Cardiac fibroblast (primary cell): ENCODE measurements around the gene TRIM52.
A peak's percentile ranks its signal among the peaks of the same experiment; 100 is the strongest.
"Not testable (repeated sequence)": the region's sequence is repeated elsewhere in the genome, so short reads cannot be mapped to it uniquely, and the experiment has no call there.

Experiments
- DNase-seq, 2 donors: peaks; one replicate each; pipeline versions ENCODE4 v3.0.0 to v3.0.0-alpha.2; 2010; ENCODE audit warnings: low read depth in 2 of 2
- H3K4me3 ChIP-seq, 2 donors: replicated peaks in 1 of 2; 1 replicate in 1 of 2; 2 replicates in 1 of 2; pipeline ENCODE4 v1.5.1; 2011; ENCODE audit warnings: low read depth in 2 of 2, low read length in 2 of 2, mild to moderate bottlenecking in 2 of 2, moderate library complexity in 1 of 2
- CTCF ChIP-seq: IDR thresholded peaks from one replicate; pipeline ENCODE4 v1.5.1; 2011; ENCODE audit warnings: low read depth, mild to moderate bottlenecking, low read length, inconsistent platforms

Gene TRIM52

GRCh38 chr5:181217111-181217802 is 43.7 kb downstream of the TRIM52 start:
- peak; percentile 56 to 62 for DNase-seq
- H3K4me3 ChIP-seq: peak overlapping the region; percentile 39 to 46
- TF ChIP-seq CTCF: no peak

DNA sequence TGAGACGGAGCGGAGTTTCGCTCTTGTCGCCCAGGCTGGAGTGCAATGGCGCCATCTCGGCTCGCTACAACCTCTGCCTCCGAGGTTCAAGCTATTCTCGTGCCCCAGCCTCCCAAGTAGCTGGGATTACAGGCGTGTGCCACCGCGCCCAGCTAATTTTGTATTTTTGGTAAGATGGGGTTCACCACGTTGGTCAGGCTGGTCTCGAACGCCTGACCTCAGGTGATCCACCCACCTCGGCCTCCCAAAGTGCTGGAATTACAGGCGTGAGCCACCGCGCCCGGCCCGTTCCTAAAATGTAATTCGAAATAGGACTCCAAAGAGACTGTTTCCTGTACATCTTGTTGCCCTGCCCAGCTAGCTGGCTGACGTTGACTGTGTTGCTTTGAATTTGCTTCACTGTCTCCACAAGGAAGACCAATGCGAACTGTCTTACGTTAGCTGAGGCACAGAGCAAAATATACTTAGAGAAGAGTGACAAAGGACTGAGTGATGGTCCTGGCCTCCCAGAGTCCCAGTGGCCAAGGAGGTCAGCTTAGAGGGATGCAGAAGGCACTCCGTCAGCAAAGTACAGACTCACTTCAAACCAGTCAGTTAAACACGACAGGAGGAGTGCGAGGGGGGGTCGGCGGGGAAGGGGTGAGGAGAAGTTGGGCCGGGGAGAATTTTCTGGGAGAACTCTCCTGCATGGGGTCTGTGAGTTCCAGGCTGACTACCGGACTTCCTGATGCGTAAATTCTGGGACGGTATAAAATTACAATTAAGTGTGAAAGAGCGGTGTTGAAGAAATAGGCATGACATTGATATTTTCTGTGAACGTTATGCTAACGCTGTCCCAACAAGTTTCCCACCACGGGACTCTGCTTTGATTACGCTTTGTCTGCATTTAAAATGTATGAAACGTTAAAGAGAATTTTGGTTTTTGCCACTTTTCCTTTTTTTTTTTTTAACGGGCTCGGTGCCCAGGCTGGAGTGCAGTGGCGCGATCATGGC is 44.6 kb downstream of the TRIM52 start:
- no peak for DNase-seq
- H3K4me3 ChIP-seq: peak overlapping the region; percentile 8 to 21
- TF ChIP-seq CTCF: no peak

DNA sequence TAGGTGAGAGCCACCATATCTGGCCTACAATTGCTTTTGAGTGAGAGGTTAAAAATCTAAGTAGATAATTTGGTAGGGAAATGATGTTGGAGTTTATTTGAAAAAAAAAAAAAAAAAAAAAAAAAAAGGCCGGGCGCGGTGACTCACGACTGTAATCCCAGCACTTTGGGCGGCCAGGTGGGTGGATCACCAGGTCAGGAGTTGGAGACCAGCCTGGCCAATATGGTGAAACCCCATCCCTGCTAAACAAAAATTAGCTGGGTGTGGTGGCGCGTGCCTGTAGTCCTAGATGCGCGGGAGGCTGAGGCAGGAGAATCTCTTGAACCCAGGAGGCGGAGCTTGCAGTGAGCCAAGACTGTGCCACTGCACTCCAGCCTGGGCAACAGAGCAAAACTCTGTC is 46.7 kb downstream of the TRIM52 start:
- not testable (repeated sequence) for H3K4me3 ChIP-seq, DNase-seq

GRCh38 chr5:181212934-181213333 is 48.0 kb downstream of the TRIM52 start:
- no peak overlapping the region for H3K4me3 ChIP-seq
- TF ChIP-seq CTCF: no peak
- DNase-seq: no peak

DNA sequence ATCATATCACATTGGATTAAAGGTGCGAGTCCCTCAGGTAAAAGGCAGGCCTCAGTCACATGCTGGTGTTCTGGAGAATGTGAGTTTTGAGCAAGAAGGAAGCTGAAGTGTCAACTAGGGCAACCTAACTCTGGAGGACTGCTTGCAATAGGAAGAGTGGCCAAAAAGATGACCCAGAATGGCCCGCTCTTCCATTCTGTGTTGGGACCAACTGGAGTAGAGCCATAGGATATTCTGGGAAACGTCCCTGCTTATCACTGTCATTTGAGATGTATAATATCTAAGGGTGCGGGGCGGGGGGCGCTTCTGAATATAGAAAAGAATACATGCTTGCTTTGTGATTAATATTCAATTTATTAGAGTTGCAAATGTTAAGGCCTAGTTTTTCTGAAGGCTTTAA is 48.9 kb downstream of the TRIM52 start:
- TF ChIP-seq CTCF: no peak
- H3K4me3 ChIP-seq: no peak overlapping the region
- no peak for DNase-seq

GRCh38 chr5:181211208-181211607 is 49.7 kb downstream of the TRIM52 start:
- TF ChIP-seq CTCF: no peak
- DNase-seq: no peak
- H3K4me3 ChIP-seq: no peak overlapping the region

DNA sequence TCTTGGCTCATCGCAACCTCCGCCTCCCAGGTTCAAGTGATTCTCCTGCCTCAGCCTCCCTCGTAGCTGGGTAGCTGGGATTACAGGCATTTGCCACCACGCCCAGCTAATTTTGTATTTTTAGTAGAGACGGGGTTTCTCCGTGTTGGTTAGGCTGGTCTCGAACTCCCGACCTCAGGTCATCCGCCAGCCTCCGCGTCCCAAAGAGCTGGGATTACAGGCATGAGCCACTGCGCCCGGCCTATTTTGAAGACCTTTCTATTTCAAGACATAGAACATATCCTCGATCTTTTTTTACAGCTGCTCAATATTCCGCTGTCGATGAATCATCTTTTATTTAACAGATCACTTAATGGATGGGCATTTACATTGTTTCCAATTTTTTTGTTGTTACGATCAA is 50.2 kb downstream of the TRIM52 start:
- H3K4me3 ChIP-seq, DNase-seq: not testable (repeated sequence)

DNA sequence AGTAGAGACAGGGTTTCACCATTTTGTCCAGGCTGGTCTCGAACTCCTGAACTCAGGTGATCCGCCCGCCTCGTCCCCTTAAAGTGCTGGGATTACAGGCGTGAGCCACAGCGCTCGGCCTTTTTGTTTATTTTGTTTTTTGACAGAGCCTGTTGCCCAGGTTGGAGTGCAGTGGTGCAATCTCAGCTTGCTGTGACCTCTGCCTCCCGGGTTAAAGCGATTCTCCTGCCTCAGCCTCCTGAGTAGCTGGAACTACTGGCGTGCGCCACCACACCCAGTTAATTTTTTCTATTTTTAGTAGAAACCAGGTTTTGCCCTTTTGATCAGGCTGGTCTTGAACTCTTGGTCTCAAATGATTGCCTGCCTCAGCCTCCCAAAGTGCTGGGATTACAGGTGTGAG is 50.8 kb downstream of the TRIM52 start:
- not testable (repeated sequence) for H3K4me3 ChIP-seq, DNase-seq

DNA sequence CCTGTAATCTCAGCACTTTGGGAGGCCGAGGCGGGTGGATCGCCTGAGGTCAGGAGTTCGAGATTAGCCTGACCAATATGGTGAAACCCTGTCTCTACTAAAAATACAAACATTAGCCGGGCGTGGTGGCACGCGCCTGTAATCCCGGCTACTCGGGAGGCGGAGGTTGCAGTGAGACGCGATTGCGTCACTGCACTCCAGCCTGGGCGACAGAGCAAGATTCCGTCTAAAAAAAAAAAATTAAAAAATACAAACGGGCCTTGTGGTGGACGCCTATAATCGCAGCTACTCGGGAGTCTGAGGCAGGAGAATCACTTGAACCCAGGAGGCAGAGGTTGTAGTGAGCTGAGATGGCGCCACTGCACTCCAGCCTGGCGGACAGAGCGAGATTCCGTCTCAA is 51.9 kb downstream of the TRIM52 start:
- not testable (repeated sequence) for H3K4me3 ChIP-seq, DNase-seq
